ENCODE results near the gene DLGAP1. TPM values are rescaled to one million over a fixed set of nuclear protein-coding genes. Genes with fewer than 3 reads are reported as not detected.

DLGAP1 gene
- total RNA-seq, 1 donor from 2014 or later = 2.0 TPM

DNA sequence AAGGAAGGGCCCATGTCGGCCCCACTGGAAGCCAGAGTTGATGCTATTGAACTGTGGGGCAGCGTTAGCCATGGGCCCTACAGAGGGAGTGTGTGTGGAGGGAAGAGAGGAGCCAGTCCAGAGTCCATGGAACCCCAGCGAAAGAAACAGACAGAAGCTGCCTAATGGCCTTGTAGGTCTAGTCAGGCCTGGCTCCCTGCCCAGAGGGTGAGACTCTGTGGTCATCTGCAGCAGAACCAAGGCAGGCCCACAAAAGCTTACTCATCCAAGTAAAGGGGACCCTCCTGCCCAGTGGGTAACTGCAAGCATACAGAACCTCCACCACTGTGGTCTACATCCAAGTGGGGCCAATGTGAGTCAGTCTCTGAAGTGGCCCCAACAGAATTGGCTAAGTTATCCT is 565.3 kb downstream of the DLGAP1 start:
- Histone ChIP-seq H3K27ac (no peak overlapping the region), H3K9me3 (no peaks in the 10 kb centered on the region), H3K36me3 (no peaks in the 10 kb centered on the region), H3K4me1 (no peaks in the 10 kb centered on the region), H3K4me3 (no peak overlapping the region), H3K27me3 (no peaks in the 10 kb centered on the region)
- intact Hi-C loops (cut with DNase I) = no loop called here
- TF ChIP-seq, protein P1, sequence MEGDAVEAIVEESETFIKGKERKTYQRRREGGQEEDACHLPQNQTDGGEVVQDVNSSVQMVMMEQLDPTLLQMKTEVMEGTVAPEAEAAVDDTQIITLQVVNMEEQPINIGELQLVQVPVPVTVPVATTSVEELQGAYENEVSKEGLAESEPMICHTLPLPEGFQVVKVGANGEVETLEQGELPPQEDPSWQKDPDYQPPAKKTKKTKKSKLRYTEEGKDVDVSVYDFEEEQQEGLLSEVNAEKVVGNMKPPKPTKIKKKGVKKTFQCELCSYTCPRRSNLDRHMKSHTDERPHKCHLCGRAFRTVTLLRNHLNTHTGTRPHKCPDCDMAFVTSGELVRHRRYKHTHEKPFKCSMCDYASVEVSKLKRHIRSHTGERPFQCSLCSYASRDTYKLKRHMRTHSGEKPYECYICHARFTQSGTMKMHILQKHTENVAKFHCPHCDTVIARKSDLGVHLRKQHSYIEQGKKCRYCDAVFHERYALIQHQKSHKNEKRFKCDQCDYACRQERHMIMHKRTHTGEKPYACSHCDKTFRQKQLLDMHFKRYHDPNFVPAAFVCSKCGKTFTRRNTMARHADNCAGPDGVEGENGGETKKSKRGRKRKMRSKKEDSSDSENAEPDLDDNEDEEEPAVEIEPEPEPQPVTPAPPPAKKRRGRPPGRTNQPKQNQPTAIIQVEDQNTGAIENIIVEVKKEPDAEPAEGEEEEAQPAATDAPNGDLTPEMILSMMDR (IDR thresholded peaks at IDR 0.05) = no peak
- DNase-seq (ENCODE audit: low spot score in 2 of 2) = no peak

DNA sequence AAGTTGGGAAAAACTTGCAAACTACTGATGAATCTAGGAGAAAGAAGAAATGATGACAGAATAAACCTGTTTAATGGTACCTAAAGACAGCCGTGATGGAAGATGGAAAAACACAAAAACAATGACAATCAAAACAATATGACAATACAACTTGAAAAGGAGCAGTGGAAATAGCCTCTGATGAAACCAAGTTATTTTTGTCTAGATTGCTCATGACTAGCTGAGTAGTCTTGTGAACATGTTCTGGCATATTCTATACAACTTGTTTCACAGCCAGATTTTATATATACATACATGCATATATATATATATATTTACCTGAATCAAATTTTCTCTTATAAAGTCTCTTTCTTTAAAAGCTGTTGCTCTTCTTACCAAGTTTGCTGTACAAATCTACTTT is 566.0 kb downstream of the DLGAP1 start:
- H3K27me3 ChIP-seq = no peaks in the 10 kb centered on the region
- no peaks in the 10 kb centered on the region for H3K36me3 ChIP-seq
- no peak for DNase-seq (ENCODE audit: low spot score in 2 of 2)
- no peaks in the 10 kb centered on the region for H3K4me1 ChIP-seq
- intact Hi-C loops (cut with DNase I) = no loop called here
- H3K27ac ChIP-seq = no peak overlapping the region
- H3K9me3 ChIP-seq = no peaks in the 10 kb centered on the region
- TF ChIP-seq, protein P1 (IDR thresholded peaks at IDR 0.05) = no peak
- H3K4me3 ChIP-seq = no peak overlapping the region

DNA sequence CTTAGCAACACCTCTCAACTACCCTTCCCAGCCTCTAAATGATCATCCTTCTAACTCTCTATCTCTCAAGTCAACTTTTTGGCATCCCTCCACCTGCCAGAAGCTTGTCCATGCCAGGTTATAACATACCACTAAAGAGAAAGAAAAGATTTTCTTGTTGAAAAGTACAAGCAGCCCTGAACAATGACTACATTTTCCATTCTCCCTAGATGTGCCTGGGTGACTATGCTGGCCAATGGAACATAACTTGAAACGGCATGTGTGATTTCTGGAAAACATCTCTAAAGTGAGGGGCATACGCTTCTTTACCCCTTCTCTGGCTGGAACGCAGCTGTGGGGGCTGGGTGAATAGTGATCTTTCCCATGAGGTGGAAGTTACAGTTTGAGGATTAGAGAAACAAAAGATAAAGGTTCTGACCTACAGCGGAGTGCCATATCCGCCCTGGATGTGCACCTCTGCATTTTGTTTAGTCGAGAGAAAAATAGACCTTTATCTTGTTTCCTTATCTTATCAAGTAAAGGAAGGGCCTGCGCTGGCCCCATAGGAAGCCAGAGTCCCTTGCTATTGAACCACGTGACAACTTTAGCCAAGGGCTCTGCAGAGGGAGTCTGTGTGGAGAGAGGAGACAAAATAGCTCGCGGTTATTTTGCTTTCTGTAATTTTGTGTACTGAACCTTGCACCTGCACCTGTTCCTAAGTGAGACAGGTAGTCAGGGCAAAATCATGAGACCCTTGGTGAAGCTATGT is 568.4 kb downstream of the DLGAP1 start:
- H3K9me3 ChIP-seq = no peaks in the 10 kb centered on the region
- no peaks in the 10 kb centered on the region for H3K27me3 ChIP-seq
- H3K36me3 ChIP-seq = no peaks in the 10 kb centered on the region
- TF ChIP-seq, protein P1 (IDR thresholded peaks at IDR 0.05) = no peak
- no peaks in the 10 kb centered on the region for H3K4me1 ChIP-seq
- no peak overlapping the region for H3K27ac ChIP-seq
- no peak overlapping the region for H3K4me3 ChIP-seq
- DNase-seq (ENCODE audit: low spot score in 2 of 2) = no peak
- intact Hi-C loops (cut with DNase I) = no loop called here

DNA sequence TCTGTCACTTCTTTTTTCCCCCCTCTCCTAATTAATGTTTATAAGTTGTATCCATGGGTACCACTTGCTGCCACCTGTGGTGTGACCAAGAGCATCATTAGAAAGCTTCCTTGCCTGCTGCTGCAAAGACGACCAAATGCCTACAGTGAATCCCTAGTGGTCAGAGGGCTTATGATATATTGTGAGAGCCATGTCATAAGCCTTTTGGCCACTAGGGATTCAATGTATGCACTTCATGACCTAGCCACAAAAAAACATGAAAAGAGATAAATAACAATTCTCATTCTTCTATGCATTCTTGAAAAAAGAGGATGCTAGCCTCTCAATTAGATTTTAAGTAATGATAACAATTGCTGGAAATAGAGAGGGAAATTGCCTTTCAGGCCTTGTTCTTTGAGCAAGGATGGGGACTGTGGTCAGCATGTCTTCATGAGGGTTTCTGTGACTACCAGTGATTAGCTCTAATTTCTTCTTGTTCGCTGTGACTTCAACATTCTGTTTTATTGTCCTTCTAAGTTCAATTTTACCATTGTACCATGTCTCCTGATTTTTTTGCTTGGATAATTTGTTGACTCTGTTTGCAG is 569.8 kb downstream of the DLGAP1 start:
- Histone ChIP-seq H3K27me3 (no peaks in the 10 kb centered on the region), H3K36me3 (no peaks in the 10 kb centered on the region), H3K4me1 (no peaks in the 10 kb centered on the region), H3K4me3 (no peak overlapping the region), H3K27ac (no peak overlapping the region), H3K9me3 (no peaks in the 10 kb centered on the region)
- intact Hi-C loops (cut with DNase I) = no loop called here
- TF ChIP-seq, protein P1 (IDR thresholded peaks at IDR 0.05) = no peak
- DNase-seq (ENCODE audit: low spot score in 2 of 2) = no peak

DNA sequence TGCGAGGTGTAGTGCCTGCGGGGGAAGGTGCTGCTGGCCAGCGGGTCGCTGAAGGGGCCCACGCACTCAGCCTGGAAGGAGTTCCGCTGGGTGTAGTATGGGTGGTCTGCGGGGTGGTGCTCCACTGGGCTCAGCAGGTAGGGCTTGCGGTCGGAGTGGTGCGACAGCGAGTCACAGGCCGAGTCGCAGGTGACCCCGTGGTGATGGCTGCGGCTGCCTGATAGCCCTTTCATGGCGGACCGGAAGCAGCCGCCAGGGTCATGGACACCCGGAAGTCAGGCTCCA is 575.3 kb downstream of the DLGAP1 start:
- TF ChIP-seq, protein P1 (IDR thresholded peaks at IDR 0.05) = no peak
- no peak overlapping the region for H3K27ac ChIP-seq
- H3K27me3 ChIP-seq = no peaks in the 10 kb centered on the region
- no peaks in the 10 kb centered on the region for H3K36me3 ChIP-seq
- DNase-seq (ENCODE audit: low spot score in 2 of 2) = no peak
- H3K9me3 ChIP-seq = no peaks in the 10 kb centered on the region
- H3K4me1 ChIP-seq = no peaks in the 10 kb centered on the region
- H3K4me3 ChIP-seq = no peak overlapping the region
- intact Hi-C loops (cut with DNase I) = loop anchor here (10.0 kb wide), 1 partner anchor 595 kb away; no protein-coding TSS in a partner anchor

All from ascending aorta (tissue), 2 donors.